ENCODE measurements around the gene TTR. TPM values are rescaled to one million over a fixed set of nuclear protein-coding genes. Genes with fewer than 3 reads are reported as not detected.

Gene TTR
- total and polyA plus RNA-seq, 7 donors: 0.31 to 7.2 (median 0.82) TPM; not detected in 4

DNA sequence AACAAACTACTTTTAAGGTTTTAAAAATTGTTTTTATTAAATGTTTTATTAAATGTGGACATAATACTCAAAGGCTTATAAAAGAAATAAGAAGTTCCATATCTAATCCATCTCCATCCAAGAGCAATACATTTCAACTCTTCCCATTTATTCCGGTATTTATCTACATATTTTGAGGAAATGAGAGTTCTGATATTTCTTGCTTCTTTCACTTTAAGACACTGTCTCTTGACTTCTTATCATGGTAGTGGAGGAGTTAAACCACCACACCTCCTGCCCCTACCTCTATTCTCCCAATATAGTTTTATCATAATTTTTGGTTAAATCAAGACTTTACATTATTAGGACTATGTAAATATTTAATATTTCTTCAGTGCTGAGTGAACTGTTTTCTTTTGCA, 40.7 kb downstream of the TTR start:
- WGBS, 2 donors: 95 to 96% methylated on average over 1 of the region's 1 CpG
- intact Hi-C loops (cut with DNase I): no loop called here

DNA sequence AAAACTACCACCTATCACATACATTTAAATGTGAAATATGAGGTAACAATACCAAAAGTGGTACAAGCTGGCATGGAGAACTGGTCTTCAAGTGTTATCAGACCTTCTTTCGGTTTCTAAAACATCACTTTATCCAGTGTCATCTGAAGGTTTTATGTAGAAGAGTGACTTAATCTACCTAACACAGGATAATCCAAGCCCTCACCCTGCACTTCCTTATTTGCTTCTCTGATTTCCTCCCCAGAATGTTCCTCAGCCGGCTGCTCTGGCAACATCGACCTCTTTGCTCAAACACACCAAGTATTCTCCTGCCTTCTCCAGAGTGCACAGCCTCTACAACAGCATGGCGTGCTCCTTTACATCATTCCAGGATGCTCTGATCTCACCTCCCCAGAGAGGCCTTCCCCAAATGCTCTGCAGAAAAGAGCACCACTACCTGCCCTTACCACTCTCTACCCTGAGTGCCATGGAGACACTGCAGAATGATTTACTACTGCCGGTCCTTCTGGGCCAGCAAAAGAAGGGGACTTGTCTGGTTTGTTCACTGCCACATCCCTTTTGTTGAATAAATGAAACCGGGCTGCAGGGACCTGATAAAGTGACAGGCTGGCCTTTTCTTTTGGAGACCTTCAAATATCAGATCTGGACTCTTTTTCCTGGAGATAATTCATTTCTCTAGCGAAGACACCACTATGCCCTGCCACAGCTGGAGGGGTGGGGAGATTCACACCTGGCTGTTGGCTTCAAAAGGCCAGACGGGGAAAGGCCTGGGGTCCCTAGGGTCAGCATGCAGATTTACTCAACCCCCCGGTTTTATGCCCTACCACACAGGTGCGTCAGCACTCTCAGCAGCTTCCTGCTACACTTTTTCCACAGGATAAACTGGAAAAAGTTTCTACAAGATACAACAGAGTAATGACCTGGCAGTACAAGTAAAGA, 42.0 kb downstream of the TTR start:
- no peaks in the 10 kb centered on the region for H3K36me3 ChIP-seq
- H3K27ac ChIP-seq: no peak overlapping the region
- no peaks in the 10 kb centered on the region for H3K4me1 ChIP-seq
- no peak for DNase-seq
- no peak overlapping the region for H3K4me3 ChIP-seq
- H3K9me3 ChIP-seq: no peaks in the 10 kb centered on the region
- intact Hi-C loops (cut with DNase I): no loop called here
- TF ChIP-seq, protein P1, sequence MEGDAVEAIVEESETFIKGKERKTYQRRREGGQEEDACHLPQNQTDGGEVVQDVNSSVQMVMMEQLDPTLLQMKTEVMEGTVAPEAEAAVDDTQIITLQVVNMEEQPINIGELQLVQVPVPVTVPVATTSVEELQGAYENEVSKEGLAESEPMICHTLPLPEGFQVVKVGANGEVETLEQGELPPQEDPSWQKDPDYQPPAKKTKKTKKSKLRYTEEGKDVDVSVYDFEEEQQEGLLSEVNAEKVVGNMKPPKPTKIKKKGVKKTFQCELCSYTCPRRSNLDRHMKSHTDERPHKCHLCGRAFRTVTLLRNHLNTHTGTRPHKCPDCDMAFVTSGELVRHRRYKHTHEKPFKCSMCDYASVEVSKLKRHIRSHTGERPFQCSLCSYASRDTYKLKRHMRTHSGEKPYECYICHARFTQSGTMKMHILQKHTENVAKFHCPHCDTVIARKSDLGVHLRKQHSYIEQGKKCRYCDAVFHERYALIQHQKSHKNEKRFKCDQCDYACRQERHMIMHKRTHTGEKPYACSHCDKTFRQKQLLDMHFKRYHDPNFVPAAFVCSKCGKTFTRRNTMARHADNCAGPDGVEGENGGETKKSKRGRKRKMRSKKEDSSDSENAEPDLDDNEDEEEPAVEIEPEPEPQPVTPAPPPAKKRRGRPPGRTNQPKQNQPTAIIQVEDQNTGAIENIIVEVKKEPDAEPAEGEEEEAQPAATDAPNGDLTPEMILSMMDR (IDR thresholded peaks at IDR 0.05): no peak
- no peak for TF ChIP-seq POLR2A (IDR thresholded peaks at IDR 0.05)
- WGBS, 2 donors: 56 to 77% methylated on average over 10 of the region's 10 CpGs
- no peaks in the 10 kb centered on the region for H3K27me3 ChIP-seq

More for the DNA sequence above, 40.7 kb downstream of the TTR start:
- H3K4me3 ChIP-seq: no peak overlapping the region
- no peaks in the 10 kb centered on the region for H3K36me3 ChIP-seq
- no peak for DNase-seq
- TF ChIP-seq EP300 (IDR thresholded peaks at IDR 0.05): no peak
- TF ChIP-seq, protein P1 (IDR thresholded peaks at IDR 0.05): no peak
- TF ChIP-seq POLR2AphosphoS5 (IDR thresholded peaks at IDR 0.05): no peak
- no peak for TF ChIP-seq POLR2A (IDR thresholded peaks at IDR 0.05)
- H3K27ac ChIP-seq: no peak overlapping the region
- no peaks in the 10 kb centered on the region for H3K9me3 ChIP-seq
- no peaks in the 10 kb centered on the region for H3K27me3 ChIP-seq
- no peaks in the 10 kb centered on the region for H3K4me1 ChIP-seq

DNA sequence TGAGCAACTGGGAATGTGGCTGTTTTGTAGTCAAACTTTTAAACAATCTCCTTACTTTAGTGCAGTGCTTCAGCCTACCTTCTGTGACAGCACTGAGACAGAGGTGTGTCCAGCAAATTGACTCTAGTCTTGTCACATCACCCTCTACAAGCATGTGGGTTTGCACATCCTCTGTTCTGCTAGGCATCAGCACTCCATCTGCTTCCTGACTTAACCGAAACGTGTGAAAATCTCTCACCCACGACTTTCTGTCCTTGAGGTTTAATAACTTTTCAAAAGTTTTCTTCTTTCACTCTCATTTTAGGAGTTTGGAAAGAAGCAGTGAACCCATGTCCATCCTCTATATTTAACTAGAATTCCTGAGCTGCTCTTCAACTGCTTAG, 42.6 kb downstream of the TTR start:
- no peak overlapping the region for H3K27ac ChIP-seq
- intact Hi-C loops (cut with DNase I): no loop called here
- H3K4me1 ChIP-seq: no peaks in the 10 kb centered on the region
- no peak for TF ChIP-seq POLR2AphosphoS5 (IDR thresholded peaks at IDR 0.05)
- TF ChIP-seq, protein P1 (IDR thresholded peaks at IDR 0.05): no peak
- TF ChIP-seq POLR2A (IDR thresholded peaks at IDR 0.05): no peak
- no peak for TF ChIP-seq EP300 (IDR thresholded peaks at IDR 0.05)
- H3K9me3 ChIP-seq: no peaks in the 10 kb centered on the region
- no peak overlapping the region for H3K4me3 ChIP-seq
- no peaks in the 10 kb centered on the region for H3K27me3 ChIP-seq
- 42 to 80% methylated on average over 3 of the region's 3 CpGs for WGBS, 2 donors
- no peak for DNase-seq
- no peaks in the 10 kb centered on the region for H3K36me3 ChIP-seq

DNA sequence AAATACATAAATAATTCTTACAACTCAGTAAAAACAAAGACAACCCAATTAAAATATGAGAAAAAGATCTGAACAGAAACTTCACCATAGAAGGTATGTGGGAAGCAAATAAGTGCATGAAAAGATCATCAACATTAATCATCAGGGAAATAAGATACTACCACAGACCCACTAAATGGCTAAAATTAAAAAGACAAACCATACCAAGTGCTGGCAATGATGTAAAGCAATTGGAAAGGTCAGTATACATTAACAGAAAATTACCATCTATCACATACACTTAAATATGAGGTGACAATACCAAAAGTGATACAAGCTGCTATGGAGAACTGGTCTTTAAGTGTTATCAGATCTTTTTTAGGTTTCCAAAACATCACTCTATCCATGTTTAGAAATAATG, 44.7 kb downstream of the TTR start:
- H3K4me3 ChIP-seq: no peak overlapping the region
- H3K4me1 ChIP-seq: no peaks in the 10 kb centered on the region
- intact Hi-C loops (cut with DNase I): no loop called here
- TF ChIP-seq, protein P1 (IDR thresholded peaks at IDR 0.05): no peak
- TF ChIP-seq POLR2A (IDR thresholded peaks at IDR 0.05) (no peak), EP300 (IDR thresholded peaks at IDR 0.05) (no peak), POLR2AphosphoS5 (IDR thresholded peaks at IDR 0.05) (no peak)
- no peaks in the 10 kb centered on the region for H3K9me3 ChIP-seq
- H3K36me3 ChIP-seq: no peaks in the 10 kb centered on the region
- H3K27me3 ChIP-seq: no peaks in the 10 kb centered on the region
- DNase-seq: no peak
- no peak overlapping the region for H3K27ac ChIP-seq
